HEK293T (cell line): Measurements from ENCODE around the gene HACD2.

ENCODE experiments used
- CTCF ChIA-PET: fragments of 350-600 bp; formaldehyde crosslinking; extraction: SDS; loops from one replicate; lab custom pipeline; 2021; ENCODE audit warnings: antibody characterized with exemption, inconsistent platforms; lab: Yijun Ruan, JAX
- POLR2A ChIA-PET: fragments of 350-600 bp; formaldehyde crosslinking; extraction: SDS; loops from one replicate; lab custom pipeline; 2020; ENCODE audit warnings: antibody characterized with exemption, inconsistent platforms; lab: Yijun Ruan, JAX
- DNase-seq: peaks from one replicate; pipeline ENCODE4 v3.0.0; 2012; ENCODE audit warnings: mixed read lengths; ENCODE audit errors: extremely low spot score
- ARNT ChIP-seq: fragments of 450-650 bp; IDR thresholded peaks from 2 replicates; pipeline ENCODE4 v1.6.1; 2017; ENCODE audit warnings: mild to moderate bottlenecking
- BHLHE40 ChIP-seq: fragments of 450-650 bp; IDR thresholded peaks from 2 replicates; pipeline ENCODE4 v1.6.1; 2016; ENCODE audit warnings: mild to moderate bottlenecking, moderate library complexity, borderline replicate concordance
- CTBP1 ChIP-seq: fragments of 450-650 bp; IDR thresholded peaks from 2 replicates; pipeline ENCODE4 v1.6.1; 2016; ENCODE audit warnings: borderline replicate concordance
- ELF4 ChIP-seq: fragments of 450-650 bp; IDR thresholded peaks from 2 replicates; pipeline ENCODE4 v1.6.1; 2017; ENCODE audit warnings: antibody characterized with exemption
- FOXA1 ChIP-seq: fragments of 450-650 bp; IDR thresholded peaks from 2 replicates; pipeline ENCODE4 v1.6.1; 2016; ENCODE audit warnings: mild to moderate bottlenecking
- FOXK2 ChIP-seq: fragments of 450-650 bp; IDR thresholded peaks from 2 replicates; pipeline ENCODE4 v1.6.1; 2016; ENCODE audit warnings: mild to moderate bottlenecking
- FOXM1 ChIP-seq: fragments of 450-650 bp; IDR thresholded peaks from 2 replicates; pipeline ENCODE4 v1.6.1; 2017; ENCODE audit warnings: mild to moderate bottlenecking, borderline replicate concordance
- HDGF ChIP-seq: fragments of 450-650 bp; IDR thresholded peaks from 2 replicates; pipeline ENCODE4 v1.6.1; 2017; ENCODE audit warnings: antibody characterized with exemption, borderline replicate concordance
- L3MBTL2 ChIP-seq: fragments of 450-650 bp; conservative IDR thresholded peaks from 2 replicates; pipeline ENCODE4 v1.6.1; 2016; ENCODE audit warnings: mild to moderate bottlenecking
- LEF1 ChIP-seq: fragments of 450-650 bp; IDR thresholded peaks from 2 replicates; pipeline ENCODE4 v1.6.1; 2017; ENCODE audit warnings: mild to moderate bottlenecking, borderline replicate concordance
- NFRKB ChIP-seq: fragments of 450-650 bp; IDR thresholded peaks from 2 replicates; pipeline ENCODE4 v1.6.1; 2016; ENCODE audit warnings: mild to moderate bottlenecking, moderate library complexity
- SP1 ChIP-seq: fragments of 450-650 bp; IDR thresholded peaks from 2 replicates; pipeline ENCODE4 v1.6.1; 2017
- SUZ12 ChIP-seq: fragments of 450-650 bp; IDR thresholded peaks from 2 replicates; pipeline ENCODE4 v1.6.1; 2016; ENCODE audit warnings: mild to moderate bottlenecking
- TARDBP ChIP-seq: fragments of 450-650 bp; IDR thresholded peaks from 2 replicates; pipeline ENCODE4 v1.6.1; 2016
- ZNF384 ChIP-seq: fragments of 450-650 bp; IDR thresholded peaks from 2 replicates; pipeline ENCODE4 v1.6.1; 2016
- TF ChIP-seq, protein P1 (sequence below): fragments of 450-650 bp; IDR thresholded peaks from 2 replicates; pipeline ENCODE4 v1.6.1; 2016

HACD2 gene

DNA sequence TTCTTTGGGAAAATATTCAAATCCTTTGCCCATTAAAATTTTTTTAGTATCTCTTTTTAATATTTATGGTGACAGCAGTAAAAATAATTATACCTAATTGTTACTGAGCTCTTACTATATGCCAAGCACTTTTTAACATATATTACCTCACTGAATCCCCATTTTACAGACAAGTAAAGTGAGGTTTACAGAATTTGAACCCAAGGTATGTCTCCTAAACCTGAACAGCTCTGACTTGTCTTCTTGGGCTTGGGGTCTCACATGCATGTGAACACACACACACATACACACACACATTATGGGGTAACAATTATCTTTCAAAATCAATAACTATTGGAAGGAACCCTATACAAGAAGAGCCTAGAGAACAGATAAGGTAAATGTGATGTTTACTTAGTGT, 73.8 kb downstream of the HACD2 start:
- ChIA-PET CTCF (no interaction called here), POLR2A (no interaction called here)
- TF ChIP-seq SP1: no peak
- TF ChIP-seq CTBP1: no peak
- TF ChIP-seq SUZ12: no peak
- TF ChIP-seq ARNT: no peak
- TF ChIP-seq, protein P1, sequence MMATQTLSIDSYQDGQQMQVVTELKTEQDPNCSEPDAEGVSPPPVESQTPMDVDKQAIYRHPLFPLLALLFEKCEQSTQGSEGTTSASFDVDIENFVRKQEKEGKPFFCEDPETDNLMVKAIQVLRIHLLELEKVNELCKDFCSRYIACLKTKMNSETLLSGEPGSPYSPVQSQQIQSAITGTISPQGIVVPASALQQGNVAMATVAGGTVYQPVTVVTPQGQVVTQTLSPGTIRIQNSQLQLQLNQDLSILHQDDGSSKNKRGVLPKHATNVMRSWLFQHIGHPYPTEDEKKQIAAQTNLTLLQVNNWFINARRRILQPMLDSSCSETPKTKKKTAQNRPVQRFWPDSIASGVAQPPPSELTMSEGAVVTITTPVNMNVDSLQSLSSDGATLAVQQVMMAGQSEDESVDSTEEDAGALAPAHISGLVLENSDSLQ: no peak
- TF ChIP-seq TARDBP: no peak
- no peak for TF ChIP-seq FOXK2
- no peak for TF ChIP-seq LEF1
- TF ChIP-seq ELF4: no peak
- TF ChIP-seq L3MBTL2: no peak
- TF ChIP-seq FOXM1: no peak
- no peak for TF ChIP-seq NFRKB
- no peak for TF ChIP-seq ZNF384
- no peak for TF ChIP-seq HDGF
- TF ChIP-seq FOXA1: no peak
- TF ChIP-seq BHLHE40: no peak
- DNase-seq: no peak

DNA sequence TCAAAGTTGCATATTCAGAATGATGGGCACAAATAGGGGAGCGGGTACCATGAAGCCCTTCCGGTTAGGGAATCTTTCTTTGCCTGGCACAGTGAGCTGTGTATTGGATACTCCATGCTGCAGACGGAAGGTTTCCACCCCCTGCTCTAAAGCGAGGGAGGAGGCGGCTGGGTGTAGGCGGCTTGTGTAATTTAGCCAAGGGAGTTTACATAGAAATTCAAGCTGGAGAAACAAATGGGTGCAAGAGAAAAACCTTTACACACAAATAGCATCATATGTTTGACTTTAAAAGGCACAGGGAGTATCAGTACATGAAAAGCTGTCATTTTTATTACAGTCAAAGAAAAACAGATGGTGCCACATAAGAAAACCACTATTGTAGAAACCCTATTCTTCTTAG, 76.7 kb downstream of the HACD2 start:
- TF ChIP-seq SUZ12 (no peak), SP1 (no peak), TARDBP (no peak), HDGF (no peak)
- ChIA-PET POLR2A (no interaction called here), CTCF (no interaction called here)
- no peak for DNase-seq

DNA sequence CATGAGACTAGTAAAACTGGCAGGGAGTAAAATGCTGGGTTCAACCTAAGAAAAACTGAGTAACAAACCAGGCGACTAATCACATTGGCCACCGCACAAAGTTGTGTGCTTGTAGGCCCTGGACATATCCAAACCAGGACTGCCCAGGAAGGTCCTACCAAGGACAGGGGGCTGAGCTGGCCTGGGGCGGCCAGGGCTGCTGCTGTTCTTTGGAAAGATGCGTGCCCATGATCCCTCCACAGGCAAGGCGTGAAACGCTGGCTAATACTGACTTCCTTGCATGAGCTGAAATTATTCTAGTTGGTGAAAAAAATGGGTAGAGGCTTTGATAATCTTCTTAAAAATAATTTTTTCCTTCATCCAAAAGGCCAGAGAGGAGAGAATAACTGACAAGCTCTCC, 79.0 kb downstream of the HACD2 start:
- ChIA-PET CTCF (interaction anchor here (0.6 kb wide), 1 partner anchor 53 kb away, joined by 3 read pairs; no protein-coding TSS in a partner anchor), POLR2A (no interaction called here)
- no peak for DNase-seq
- no peak for TF ChIP-seq ARNT
- TF ChIP-seq, protein P1: no peak
- TF ChIP-seq NFRKB: no peak
- no peak for TF ChIP-seq TARDBP
- TF ChIP-seq FOXK2: no peak
- no peak for TF ChIP-seq FOXA1
- TF ChIP-seq SUZ12: no peak
- TF ChIP-seq BHLHE40: no peak
- no peak for TF ChIP-seq CTBP1
- TF ChIP-seq LEF1: no peak

DNA sequence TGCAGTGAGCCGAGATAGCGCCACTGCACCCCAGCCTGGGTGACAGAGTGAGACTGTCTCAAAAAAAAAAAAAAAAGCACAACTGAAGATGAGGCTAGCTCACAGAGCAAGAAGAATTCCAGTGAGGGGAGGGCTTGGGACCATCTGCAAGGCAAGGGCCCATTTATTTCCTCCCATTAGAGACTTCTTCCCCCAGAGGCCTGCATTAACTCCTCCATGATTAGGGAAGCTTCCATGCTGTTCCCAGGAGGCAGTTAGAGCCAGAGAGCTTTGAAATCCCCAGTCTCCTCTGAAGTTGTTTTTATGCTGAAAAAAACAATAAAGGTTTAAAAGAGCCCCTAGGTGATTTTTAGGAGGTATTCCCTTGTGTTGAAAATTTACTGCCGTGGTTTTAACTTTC, 81.7 kb downstream of the HACD2 start:
- TF ChIP-seq FOXK2: no peak
- TF ChIP-seq HDGF: no peak
- no peak for TF ChIP-seq SUZ12
- no peak for TF ChIP-seq BHLHE40
- TF ChIP-seq TARDBP: no peak
- no peak for TF ChIP-seq ELF4
- no peak for TF ChIP-seq ZNF384
- no peak for TF ChIP-seq L3MBTL2
- TF ChIP-seq NFRKB: no peak
- TF ChIP-seq, protein P1: no peak
- TF ChIP-seq LEF1: no peak
- no peak for TF ChIP-seq CTBP1
- POLR2A ChIA-PET: no interaction called here
- CTCF ChIA-PET: interaction anchor here (0.6 to 1.2 kb wide), 2 partner anchors 14 to 447 kb away, joined by 3 to 4 read pairs; no protein-coding TSS in a partner anchor
- no peak for DNase-seq

DNA sequence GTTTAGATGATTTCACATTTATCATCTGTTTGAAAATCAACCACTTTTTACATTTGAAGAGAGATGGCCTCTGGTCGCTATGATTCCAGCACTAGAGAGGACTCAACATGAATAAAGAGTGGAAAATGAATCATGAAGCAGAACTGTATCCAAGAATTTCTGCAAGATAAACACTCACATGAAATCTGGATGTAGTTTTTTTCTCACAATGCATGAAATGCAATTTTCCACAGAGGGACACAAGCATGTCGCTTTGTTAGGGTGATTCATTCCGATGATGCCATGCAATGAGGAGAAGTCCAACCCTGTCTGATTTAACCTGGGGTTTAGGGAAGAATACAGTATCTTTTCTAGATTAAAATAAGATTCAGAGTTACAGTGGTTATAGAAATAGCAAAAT, 85.5 kb downstream of the HACD2 start:
- TF ChIP-seq, protein P1: no peak
- TF ChIP-seq SUZ12 (no peak), BHLHE40 (no peak), ZNF384 (no peak), FOXA1 (no peak), ELF4 (no peak), FOXM1 (no peak), TARDBP (no peak), L3MBTL2 (no peak), FOXK2 (no peak), HDGF (no peak), LEF1 (no peak), SP1 (no peak), CTBP1 (no peak), ARNT (no peak), NFRKB (no peak)
- ChIA-PET POLR2A (no interaction called here), CTCF (no interaction called here)
- no peak for DNase-seq

DNA sequence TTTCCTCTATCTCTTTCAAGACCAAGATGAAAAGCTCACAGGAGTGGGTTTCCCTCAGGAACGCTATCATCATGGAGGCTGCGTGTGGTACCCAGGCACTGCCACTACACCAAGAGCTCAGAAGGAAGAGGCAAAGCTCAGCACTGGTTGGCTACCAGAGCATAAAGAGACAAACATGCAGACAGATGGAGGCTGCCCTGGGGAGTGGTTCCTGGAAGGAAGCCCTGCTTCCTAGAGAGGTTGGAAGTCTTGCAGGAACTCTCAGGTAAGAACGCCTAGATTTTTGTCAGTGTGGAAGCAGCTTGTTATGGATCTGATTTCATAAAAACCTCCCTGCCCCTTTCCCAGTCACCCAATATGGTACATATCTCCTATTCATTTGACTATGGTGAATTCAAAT, 86.1 kb downstream of the HACD2 start:
- POLR2A ChIA-PET: no interaction called here
- DNase-seq: no peak
- CTCF ChIA-PET: no interaction called here
- TF ChIP-seq ELF4 (no peak), HDGF (no peak), FOXK2 (no peak), TARDBP (no peak), LEF1 (no peak), SUZ12 (no peak), SP1 (no peak), FOXA1 (no peak), L3MBTL2 (no peak), CTBP1 (no peak), BHLHE40 (no peak), ZNF384 (no peak), ARNT (no peak), NFRKB (no peak), FOXM1 (no peak)
- TF ChIP-seq, protein P1: no peak
